ENCODE results near the gene ARL8B. TPM values are rescaled to one million over a fixed set of nuclear protein-coding genes. Genes with fewer than 3 reads are reported as not detected.

ARL8B gene
- total and polyA plus RNA-seq, 10 of the 15 experiments (the other 5 are each of a cell fraction or from before 2014, with no cell fraction given), result 22.0 to 80.6 (median 43.7) TPM

DNA sequence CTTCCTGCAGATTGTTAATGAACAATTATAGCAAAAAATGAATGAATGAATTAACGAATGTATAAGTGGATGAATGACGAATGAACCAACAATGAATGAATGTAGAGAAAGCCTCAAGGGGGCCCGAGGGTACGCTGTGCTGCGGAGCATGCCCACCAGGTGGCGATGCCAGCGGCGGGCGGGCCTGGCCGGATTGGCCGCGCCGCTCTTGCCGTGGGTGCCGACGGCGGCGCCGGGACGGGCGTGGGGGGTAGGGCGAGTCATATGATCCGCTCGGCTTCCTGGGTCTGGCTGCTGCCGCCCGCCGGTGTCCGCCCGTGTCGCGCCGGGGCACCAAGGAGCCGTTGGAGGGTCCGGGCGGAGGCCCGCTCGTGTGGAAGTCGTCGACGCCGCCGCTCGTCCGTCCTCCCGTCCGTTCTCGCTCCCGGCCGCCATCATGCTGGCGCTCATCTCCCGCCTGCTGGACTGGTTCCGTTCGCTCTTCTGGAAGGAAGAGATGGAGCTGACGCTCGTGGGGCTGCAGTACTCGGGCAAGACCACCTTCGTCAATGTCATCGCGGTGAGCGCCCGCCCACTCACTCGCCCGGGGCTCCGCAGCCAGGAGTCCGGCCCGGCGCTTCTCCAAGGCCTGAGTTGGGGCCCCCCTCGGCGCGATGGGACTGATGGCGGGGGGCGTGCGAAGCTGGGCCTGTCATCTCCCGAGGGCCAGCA is at the start of gene ARL8B (continued):
- TF ChIP-seq, protein P1, sequence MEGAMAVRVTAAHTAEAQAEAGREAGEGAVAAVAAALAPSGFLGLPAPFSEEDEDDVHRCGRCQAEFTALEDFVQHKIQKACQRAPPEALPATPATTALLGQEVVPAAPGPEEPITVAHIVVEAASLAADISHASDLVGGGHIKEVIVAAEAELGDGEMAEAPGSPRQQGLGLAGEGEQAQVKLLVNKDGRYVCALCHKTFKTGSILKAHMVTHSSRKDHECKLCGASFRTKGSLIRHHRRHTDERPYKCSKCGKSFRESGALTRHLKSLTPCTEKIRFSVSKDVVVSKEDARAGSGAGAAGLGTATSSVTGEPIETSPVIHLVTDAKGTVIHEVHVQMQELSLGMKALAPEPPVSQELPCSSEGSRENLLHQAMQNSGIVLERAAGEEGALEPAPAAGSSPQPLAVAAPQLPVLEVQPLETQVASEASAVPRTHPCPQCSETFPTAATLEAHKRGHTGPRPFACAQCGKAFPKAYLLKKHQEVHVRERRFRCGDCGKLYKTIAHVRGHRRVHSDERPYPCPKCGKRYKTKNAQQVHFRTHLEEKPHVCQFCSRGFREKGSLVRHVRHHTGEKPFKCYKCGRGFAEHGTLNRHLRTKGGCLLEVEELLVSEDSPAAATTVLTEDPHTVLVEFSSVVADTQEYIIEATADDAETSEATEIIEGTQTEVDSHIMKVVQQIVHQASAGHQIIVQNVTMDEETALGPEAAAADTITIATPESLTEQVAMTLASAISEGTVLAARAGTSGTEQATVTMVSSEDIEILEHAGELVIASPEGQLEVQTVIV (IDR thresholded peaks at IDR 0.05; ENCODE audit: borderline replicate concordance, partially characterized antibody), result peak; percentile 49
- TF ChIP-seq BRCA1 (IDR thresholded peaks at IDR 0.05; ENCODE audit: low read depth, low read length) (no peak), SUZ12 (IDR thresholded peaks at IDR 0.05; ENCODE audit: unreplicated experiment) (no peak), HDAC6 (IDR thresholded peaks at IDR 0.05; ENCODE audit: unreplicated experiment) (no peak), IKZF1 (conservative IDR thresholded peaks at IDR 0.05) (peak; percentile 96), CBX3 (IDR thresholded peaks at IDR 0.05; ENCODE audit: borderline replicate concordance, low read depth) (no peak), PAX5 (IDR thresholded peaks at IDR 0.05; ENCODE audit: borderline replicate concordance, low read depth, low read length) (no peak), ZNF24 (IDR thresholded peaks at IDR 0.05) (peak; percentile 96), IKZF2 (IDR thresholded peaks at IDR 0.05) (no peak), ESRRA (IDR thresholded peaks at IDR 0.05; ENCODE audit: low read length) (no peak), POLR2AphosphoS2 (IDR thresholded peaks at IDR 0.05; ENCODE audit: low read depth, low read length) (peak; percentile 52; the same call in 1 of the 2 replicates), FOXK2 (IDR thresholded peaks at IDR 0.05) (no peak), RBBP5 (conservative IDR thresholded peaks at IDR 0.05) (no peak), NR2C2 (IDR thresholded peaks at IDR 0.05; ENCODE audit: borderline replicate concordance, control insufficient read depth, insufficient read length, low read depth) (no peak), CBX5 (IDR thresholded peaks at IDR 0.05; ENCODE audit: low read depth) (peak; percentile 91; the same call in 1 of the 2 replicates), ZNF622 (IDR thresholded peaks at IDR 0.05) (no peak)
- TF ChIP-seq, protein P2, sequence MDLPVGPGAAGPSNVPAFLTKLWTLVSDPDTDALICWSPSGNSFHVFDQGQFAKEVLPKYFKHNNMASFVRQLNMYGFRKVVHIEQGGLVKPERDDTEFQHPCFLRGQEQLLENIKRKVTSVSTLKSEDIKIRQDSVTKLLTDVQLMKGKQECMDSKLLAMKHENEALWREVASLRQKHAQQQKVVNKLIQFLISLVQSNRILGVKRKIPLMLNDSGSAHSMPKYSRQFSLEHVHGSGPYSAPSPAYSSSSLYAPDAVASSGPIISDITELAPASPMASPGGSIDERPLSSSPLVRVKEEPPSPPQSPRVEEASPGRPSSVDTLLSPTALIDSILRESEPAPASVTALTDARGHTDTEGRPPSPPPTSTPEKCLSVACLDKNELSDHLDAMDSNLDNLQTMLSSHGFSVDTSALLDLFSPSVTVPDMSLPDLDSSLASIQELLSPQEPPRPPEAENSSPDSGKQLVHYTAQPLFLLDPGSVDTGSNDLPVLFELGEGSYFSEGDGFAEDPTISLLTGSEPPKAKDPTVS (IDR thresholded peaks at IDR 0.05; ENCODE audit: low read depth, low read length), result 0 out of 2 replicates have a peak, but pooled peaks have one; percentile 71
- TF ChIP-seq, protein P3, sequence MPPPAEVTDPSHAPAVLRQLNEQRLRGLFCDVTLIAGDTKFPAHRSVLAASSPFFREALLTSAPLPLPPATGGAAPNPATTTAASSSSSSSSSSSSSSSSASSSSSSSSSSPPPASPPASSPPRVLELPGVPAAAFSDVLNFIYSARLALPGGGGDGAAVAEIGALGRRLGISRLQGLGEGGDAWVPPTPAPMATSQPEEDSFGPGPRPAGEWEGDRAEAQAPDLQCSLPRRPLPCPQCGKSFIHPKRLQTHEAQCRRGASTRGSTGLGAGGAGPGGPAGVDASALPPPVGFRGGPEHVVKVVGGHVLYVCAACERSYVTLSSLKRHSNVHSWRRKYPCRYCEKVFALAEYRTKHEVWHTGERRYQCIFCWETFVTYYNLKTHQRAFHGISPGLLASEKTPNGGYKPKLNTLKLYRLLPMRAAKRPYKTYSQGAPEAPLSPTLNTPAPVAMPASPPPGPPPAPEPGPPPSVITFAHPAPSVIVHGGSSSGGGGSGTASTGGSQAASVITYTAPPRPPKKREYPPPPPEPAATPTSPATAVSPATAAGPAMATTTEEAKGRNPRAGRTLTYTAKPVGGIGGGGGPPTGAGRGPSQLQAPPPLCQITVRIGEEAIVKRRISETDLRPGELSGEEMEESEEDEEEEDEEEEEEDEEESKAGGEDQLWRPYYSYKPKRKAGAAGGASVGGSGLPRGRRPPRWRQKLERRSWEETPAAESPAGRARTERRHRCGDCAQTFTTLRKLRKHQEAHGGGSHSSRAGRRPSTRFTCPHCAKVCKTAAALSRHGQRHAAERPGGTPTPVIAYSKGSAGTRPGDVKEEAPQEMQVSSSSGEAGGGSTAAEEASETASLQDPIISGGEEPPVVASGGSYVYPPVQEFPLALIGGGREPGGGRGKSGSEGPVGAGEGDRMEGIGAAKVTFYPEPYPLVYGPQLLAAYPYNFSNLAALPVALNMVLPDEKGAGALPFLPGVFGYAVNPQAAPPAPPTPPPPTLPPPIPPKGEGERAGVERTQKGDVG (CRISPR knock-in tag; IDR thresholded peaks at IDR 0.05), result no peak
- TF ChIP-seq, protein P4, sequence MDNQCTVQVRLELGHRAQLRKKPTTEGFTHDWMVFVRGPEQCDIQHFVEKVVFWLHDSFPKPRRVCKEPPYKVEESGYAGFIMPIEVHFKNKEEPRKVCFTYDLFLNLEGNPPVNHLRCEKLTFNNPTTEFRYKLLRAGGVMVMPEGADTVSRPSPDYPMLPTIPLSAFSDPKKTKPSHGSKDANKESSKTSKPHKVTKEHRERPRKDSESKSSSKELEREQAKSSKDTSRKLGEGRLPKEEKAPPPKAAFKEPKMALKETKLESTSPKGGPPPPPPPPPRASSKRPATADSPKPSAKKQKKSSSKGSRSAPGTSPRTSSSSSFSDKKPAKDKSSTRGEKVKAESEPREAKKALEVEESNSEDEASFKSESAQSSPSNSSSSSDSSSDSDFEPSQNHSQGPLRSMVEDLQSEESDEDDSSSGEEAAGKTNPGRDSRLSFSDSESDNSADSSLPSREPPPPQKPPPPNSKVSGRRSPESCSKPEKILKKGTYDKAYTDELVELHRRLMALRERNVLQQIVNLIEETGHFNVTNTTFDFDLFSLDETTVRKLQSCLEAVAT (IDR thresholded peaks at IDR 0.05), result no peak
- TF ChIP-seq, protein P5, sequence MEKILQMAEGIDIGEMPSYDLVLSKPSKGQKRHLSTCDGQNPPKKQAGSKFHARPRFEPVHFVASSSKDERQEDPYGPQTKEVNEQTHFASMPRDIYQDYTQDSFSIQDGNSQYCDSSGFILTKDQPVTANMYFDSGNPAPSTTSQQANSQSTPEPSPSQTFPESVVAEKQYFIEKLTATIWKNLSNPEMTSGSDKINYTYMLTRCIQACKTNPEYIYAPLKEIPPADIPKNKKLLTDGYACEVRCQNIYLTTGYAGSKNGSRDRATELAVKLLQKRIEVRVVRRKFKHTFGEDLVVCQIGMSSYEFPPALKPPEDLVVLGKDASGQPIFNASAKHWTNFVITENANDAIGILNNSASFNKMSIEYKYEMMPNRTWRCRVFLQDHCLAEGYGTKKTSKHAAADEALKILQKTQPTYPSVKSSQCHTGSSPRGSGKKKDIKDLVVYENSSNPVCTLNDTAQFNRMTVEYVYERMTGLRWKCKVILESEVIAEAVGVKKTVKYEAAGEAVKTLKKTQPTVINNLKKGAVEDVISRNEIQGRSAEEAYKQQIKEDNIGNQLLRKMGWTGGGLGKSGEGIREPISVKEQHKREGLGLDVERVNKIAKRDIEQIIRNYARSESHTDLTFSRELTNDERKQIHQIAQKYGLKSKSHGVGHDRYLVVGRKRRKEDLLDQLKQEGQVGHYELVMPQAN (conservative IDR thresholded peaks at IDR 0.05), result peak; percentile 90

All from GM12878 (cell line).